Measurements from ENCODE around the gene CTDSPL.

CTDSPL gene

GRCh38 chr3:37820286-37820685, 41.4 kb upstream of the CTDSPL start:
- DNase-seq (ENCODE audit: low read depth): no peak
- no peak for TF ChIP-seq CTCF (IDR thresholded peaks at IDR 0.05; ENCODE audit: insufficient read depth, low read depth, low read length, missing control alignments)
- no peak overlapping the region for H3K4me3 ChIP-seq (ENCODE audit: low read length)

DNA sequence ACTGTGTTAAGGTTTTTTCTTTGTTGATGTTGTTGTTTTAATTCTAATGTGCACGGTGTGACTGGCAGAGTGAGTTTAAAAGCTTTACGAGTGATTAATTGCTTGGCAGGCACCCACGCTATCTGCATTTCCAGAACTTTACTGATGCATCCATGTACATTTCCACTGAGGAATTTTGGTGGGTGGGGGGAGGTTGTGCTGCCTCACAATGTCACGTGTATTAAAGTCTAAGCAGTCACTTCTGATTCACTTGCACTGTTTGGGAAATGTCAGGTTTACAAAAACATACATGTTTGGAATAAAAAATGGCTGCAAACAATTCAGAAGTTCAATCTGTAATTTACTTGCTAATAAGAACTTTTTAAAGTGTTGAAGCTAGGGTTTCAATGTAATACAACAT, 38.5 kb upstream of the CTDSPL start:
- TF ChIP-seq CTCF (IDR thresholded peaks at IDR 0.05; ENCODE audit: insufficient read depth, low read depth, low read length, missing control alignments): no peak
- DNase-seq (ENCODE audit: low read depth): no peak
- no peak overlapping the region for H3K4me3 ChIP-seq (ENCODE audit: low read length)

DNA sequence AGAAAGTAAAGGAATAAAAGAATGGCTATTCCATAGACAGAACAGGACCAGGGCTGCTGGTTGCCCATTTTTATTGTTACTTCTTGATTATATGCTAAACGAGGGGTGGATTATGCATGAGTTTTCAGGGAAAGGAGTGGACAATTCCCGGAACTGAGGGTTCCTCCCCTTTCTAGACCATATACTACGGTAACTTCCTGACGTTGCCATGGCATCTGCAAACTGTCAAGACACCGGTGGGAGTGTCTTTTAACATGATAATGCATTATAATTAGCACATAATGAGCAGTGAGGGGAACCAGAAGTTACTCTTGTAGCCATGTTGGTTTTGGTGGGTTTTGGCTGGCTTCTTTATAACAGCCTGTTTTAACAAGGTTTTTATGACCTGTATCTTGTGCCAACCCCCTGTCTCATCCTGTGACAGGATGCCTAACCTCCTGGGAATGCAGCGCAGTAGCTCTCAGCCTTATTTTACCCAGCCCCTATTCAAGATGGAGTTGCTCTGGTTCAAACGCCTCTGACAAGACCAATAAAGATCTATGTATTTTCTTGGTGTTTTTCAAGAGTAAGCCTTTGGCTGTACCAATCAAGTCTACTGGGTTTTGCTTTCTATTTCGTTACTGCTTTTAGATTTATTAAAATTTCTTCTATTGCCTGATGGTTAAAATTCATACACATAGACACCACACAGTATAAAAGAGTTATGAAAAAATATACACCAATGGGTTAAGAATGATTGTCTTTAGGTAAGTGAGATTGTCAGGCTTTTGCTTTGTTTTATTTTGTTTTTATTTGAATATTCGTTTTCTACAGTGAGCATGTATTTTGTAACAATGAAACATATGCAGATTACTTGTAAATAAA, 37.4 kb upstream of the CTDSPL start:
- no peak overlapping the region for H3K4me3 ChIP-seq (ENCODE audit: low read length)
- no peak for TF ChIP-seq CTCF (IDR thresholded peaks at IDR 0.05; ENCODE audit: insufficient read depth, low read depth, low read length, missing control alignments)
- no peak for DNase-seq (ENCODE audit: low read depth)

- peak; percentile 82 for DNase-seq (ENCODE audit: low read depth)
- no peak for TF ChIP-seq CTCF (IDR thresholded peaks at IDR 0.05; ENCODE audit: insufficient read depth, low read depth, low read length, missing control alignments)
- H3K4me3 ChIP-seq (ENCODE audit: low read length): no peak overlapping the region
Measured at GRCh38 chr3:37824954-37825328, 36.7 kb upstream of the CTDSPL start.

- no peak overlapping the region for H3K4me3 ChIP-seq (ENCODE audit: low read length)
- DNase-seq (ENCODE audit: low read depth): peak; percentile 27
- no peak for TF ChIP-seq CTCF (IDR thresholded peaks at IDR 0.05; ENCODE audit: insufficient read depth, low read depth, low read length, missing control alignments)
Measured at GRCh38 chr3:37825744-37826400, 35.8 kb upstream of the CTDSPL start.

GRCh38 chr3:37826502-37826901, 35.2 kb upstream of the CTDSPL start:
- no peak for TF ChIP-seq CTCF (IDR thresholded peaks at IDR 0.05; ENCODE audit: insufficient read depth, low read depth, low read length, missing control alignments)
- DNase-seq (ENCODE audit: low read depth): no peak
- H3K4me3 ChIP-seq (ENCODE audit: low read length): no peak overlapping the region
